Activated CD4-positive, alpha-beta T cell treated with anti-CD3 and anti-CD28 coated beads, Interleukin-2, amount 50 U/mL, for 48 hours (primary cell): ENCODE results near the gene RING1.

Source experiments
- DNase-seq, 2 experiments: peaks; one replicate each; pipeline ENCODE4 v3.0.0-alpha.2; 2020

Gene RING1

GRCh38 chr6:33193619-33194018 is 14.7 kb upstream of the RING1 start:
- no peak for DNase-seq

- no peak for DNase-seq
These were observed 13.8 kb upstream of the RING1 start for GRCh38 chr6:33194431-33194979.

DNA sequence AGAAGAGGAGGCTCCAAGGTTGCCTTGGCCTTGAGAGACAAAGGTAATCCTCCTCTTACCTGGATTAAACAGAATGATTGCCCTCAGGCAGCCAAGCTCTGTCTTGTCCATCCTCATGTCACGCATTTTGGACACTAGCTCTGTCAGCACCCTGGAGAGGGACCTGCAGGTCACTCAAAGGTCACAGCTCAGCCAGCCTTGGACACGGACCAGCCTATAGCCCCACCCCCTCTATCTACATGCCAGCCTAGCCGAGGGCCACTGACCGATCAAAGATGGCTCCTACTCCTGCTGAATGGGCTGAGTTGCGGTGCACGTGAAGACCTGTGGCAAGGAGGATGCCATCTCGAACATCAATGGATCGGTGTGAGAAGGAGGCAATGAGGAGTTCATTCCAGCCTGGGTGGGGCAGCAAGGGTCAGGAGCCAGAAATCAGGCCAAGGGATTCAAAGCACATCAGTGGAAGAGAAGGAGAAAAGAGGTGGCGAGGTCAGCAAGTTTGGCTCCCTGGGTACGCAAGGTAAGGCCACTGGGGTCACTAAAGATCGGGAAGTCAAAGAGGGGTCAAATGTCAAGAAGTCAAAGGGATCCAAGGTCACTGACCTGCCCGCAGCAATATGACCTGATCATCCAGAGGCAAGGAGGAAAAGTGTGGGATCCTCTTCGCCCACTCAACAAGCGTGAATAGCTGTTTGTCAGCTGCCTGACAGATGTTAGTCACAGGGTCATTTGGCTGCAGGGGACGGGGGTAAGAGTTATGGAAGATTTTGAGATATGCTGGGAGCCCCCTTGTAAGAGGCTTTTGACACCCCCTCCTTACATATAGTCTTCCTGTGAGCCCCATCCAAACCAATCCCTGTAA is 12.8 kb upstream of the RING1 start:
- DNase-seq = no peak

GRCh38 chr6:33197431-33198048 is 10.8 kb upstream of the RING1 start:
- DNase-seq = peak in 1 of 2 experiments; percentile 30

GRCh38 chr6:33198159-33198852 is 10.0 kb upstream of the RING1 start:
- DNase-seq = no peak

- no peak for DNase-seq
These were observed 9.4 kb upstream of the RING1 start for GRCh38 chr6:33198853-33199436.

DNA sequence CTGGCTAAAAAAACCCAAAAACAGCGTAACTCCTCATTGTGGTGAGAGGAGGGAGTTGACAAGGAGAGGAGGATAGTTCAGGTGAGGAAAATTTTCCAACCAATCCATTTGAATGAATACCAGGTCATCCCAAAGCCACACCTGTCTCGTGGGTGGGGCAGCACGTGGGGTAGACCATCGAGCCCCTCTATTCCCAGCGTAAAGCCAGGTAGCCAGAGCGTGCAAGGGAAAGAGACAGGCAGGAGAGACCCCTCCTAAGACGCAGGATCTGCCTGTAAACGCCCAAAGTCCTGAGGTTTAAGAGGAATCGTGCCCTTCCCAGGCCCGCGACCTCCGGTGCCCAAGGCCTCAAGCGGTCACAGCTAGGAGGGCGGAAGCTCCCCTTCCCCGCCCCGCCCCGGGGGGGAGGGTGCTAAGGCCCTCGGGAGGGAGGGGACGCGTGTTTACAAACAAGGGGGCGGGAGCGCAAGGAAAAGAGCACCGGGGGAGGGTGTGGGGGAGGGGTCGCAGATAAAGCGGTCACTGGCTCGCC is 8.5 kb upstream of the RING1 start:
- peak; percentile 80 to 85 for DNase-seq

DNA sequence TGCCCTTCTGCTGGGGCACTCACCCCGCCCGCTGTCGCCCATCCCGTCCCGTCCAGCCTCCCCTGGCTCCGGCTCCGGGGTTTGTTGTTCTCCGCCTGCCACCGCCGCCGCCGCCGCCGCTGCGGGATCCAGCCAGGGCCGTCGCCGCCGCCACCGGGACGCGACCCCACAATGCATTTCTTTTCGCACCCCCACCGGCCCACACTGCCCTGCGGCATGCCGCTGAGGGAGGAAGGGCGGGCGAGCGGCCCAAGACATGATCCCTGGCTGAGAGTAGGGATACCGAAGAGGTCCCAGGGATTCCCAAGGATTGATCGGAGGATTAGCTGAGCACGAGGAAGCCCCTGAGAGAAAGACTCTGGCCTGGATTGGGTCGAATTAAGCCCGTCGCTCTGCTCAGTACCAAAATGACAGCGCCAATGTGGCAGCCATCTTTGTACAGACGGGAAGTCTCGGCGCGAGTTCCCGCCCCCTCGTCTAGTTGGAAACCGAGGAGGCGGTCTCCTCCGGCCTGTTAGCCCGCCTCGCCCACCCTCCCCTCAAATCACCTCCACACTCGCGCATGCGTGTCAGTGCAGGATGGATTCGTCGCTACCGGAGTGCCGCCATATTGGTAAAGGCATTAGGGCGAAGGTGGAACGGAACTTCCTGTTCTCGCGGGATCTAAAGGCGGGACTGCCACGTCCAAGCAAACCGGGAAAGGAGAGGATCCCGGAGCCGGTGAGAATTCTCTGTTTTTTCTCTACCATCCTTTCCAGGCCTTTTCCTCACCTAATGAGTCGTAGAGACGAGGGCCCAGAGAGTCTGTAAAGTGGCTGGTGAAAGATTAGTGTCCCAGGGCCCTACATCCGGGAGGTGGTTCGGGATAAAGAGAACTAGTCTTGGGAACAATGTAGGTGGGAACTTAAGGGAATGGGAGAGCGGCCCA is 7.8 kb upstream of the RING1 start, which contains the start of the genes RXRB and SLC39A7:
Gene RXRB (minus strand): TSS at position 447 of the 928 bp plus-strand sequence. CDS start 189 bp downstream, at position 258.
Gene SLC39A7 (plus strand): TSS at position 649 of the 928 bp plus-strand sequence. CDS start 379 bp downstream, outside the sequence.
- peak; percentile 99 for DNase-seq

- no peak for DNase-seq
These were observed 7.2 kb upstream of the RING1 start for GRCh38 chr6:33201147-33201545.

DNA sequence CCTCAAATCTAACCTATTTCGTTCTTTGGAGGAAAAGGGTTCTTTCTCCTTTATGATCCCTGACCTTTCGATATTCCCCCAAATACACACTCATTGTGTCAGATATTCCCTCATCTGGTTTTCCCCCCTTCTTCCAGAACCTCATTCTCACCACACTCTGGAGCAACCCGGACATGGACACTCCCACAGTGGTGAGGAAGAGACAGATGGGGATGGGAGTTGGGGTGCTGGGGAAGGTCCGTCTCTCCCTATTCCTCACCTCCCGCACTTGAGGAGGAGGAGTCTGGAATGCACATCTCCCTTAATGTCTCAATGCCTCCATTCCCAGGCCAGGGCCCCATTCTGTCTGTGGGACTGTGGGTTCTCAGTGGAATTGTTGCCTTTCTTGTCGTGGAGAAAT is 6.4 kb upstream of the RING1 start:
- DNase-seq = no peak

DNA sequence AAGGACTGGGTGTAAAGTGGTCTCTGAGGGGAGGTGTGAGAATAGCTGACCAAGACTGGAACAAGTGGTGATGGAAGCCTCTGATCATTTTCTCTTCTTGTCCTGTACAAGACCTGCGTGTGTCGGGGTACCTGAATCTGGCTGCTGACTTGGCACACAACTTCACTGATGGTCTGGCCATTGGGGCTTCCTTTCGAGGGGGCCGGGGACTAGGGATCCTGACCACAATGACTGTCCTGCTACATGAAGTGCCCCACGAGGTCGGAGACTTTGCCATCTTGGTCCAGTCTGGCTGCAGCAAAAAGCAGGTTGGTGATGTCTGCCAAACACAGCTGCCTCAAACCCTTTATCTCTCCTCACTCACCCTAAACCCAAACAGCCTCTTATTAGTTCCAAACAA is 5.5 kb upstream of the RING1 start:
- DNase-seq = no peak

DNA sequence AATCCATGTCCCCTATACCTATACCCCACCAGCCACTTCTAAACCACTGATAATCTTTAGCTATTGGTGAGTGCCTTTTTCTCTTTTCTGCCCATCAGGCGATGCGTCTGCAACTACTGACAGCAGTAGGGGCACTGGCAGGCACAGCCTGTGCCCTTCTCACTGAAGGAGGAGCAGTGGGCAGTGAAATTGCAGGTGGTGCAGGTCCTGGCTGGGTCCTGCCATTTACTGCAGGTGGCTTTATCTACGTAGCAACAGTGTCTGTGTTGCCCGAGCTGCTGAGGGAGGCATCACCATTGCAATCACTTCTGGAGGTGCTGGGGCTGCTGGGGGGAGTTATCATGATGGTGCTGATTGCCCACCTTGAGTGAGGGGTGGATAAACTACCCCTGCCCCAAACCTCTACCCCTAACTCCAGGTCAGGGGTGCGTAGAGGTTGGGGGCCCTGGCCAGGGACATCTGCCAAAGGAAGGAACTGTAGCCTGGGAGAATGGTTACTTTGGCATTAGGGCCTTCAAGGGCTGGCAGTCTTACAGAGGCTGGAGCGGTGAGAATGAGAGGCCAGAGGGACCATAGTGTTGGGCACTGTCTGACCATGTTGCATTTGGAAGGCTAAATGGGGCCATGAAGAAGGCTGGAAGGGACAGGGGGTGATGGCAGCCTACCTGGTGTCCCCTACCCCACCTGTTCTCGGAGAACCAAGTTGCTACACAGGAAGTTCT is 4.7 kb upstream of the RING1 start:
- DNase-seq = no peak

- DNase-seq = no peak
These were observed 4.2 kb upstream of the RING1 start for GRCh38 chr6:33204165-33204414.

DNA sequence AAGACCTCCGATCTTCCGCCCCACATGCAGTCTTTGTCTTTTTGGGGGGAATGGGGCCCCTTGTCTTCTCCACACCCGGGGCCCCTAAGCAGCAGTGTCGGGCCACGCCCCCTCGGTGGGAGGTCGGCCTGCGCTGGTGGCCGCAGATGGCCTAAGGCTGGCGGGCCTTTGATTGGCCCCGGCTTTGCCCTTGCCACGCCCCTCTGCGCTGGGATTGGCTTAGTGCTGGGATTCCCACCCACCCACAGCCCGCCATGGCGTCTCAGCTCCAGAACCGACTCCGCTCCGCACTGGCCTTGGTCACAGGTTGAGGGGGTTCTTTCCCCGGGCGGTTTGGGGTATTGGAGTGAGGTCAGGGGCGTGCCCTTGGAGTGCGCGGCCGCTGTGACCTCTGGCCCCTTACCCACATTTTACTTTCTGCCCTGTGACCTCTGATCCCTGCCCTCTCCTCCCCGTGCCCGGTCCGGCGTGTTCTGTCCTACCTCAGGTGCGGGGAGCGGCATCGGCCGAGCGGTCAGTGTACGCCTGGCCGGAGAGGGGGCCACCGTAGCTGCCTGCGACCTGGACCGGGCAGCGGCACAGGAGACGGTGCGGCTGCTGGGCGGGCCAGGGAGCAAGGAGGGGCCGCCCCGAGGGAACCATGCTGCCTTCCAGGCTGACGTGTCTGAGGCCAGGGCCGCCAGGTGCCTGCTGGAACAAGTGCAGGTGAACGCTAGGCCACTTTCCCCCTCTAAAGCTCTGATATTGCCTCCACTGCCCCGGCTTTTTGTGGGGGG is 3.7 kb upstream of the RING1 start, which contains the start of gene HSD17B8:
Gene HSD17B8 (plus strand): TSS at position 241 of the 776 bp plus-strand sequence. CDS start 14 bp downstream, at position 255.
- peak; percentile 96 to 98 for DNase-seq

- DNase-seq = peak; percentile 66 to 76
These were observed 2.9 kb upstream of the RING1 start for GRCh38 chr6:33205191-33206026.

DNA sequence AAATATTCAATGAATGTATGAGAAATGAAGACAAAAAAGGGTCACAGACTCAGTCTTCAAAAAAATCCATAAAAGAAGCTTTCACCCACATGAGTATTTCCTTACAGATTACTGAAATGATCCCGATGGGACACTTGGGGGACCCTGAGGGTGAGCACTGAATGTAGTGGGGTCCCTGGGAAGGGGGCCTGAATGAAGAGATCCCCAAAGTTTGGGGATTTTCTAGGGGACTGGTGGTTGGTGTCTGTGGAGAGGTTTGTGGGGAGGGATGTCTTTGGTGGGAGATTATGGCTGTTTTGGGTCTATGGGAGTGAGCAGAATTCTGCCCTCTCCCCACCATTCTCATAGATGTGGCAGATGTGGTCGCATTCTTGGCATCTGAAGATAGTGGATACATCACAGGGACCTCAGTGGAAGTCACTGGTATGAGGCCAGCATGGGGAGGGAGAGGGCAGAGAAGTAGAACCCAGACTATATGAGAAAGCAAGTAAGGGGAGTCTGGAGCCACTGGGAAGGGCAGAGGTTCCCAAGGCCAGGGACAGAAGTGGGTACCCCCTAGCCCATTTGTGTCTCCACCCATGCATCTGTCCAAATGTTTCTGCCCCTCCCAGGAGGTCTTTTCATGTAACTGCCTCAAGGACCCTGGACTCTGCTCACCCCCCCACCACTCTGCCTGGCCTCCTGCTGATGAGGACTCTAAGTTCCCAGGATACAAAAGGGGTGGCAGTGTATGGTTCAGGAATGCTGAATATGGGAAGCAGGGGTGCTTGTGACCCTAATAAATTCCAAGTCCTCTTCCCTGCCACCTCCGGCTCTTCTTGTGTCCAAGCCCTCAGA is 2.1 kb upstream of the RING1 start:
- DNase-seq = peak in 1 of 2 experiments; percentile 39

DNA sequence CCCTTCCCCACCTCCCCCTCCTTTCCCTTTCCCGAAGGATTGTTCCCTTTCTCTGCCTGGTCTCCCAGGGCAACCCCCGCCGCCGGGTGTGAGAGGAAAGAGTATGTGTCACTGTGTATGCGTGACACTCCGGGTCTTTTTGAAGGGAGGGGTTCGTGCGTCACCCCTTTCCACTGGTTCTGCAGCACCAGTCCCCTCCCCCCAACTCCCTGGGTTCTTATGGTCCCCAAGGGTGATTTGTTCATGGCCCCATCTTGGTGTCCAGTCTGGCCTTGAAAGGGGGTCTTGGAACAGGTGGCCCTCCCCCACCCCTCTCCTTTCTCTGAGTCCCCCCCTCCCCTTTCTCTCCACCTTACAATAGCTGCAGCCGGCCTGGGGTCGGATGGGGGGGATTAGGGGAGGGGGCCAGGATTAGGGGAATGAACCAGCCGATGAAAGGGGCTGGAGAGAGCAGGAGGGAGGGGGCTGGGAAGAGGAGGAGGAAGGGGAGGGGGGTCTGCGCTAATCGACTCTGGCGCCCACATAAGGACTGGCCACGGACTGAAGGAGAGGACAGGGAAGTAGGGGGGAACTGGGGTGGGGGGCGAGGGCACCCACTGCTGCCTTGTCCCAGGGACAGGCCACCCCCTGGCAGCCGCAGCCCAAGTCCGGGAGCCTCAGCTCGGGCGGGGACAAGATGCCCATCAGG is 1.3 kb upstream of the RING1 start:
- peak in 1 of 2 experiments; percentile 22 for DNase-seq
